Keratinocyte (primary cell): ENCODE data around the gene BCAM.

Experiments used
- EZH2 ChIP-seq: IDR thresholded peaks from one replicate; pipeline ENCODE4 v1.6.1; 2012; ENCODE audit warnings: inconsistent platforms, mild to moderate bottlenecking, low read length, moderate library complexity
- TF ChIP-seq, protein P1 (sequence below), 3 experiments: IDR thresholded peaks in 1 of 3; conservative IDR thresholded peaks in 1 of 3; optimal IDR thresholded peaks in 1 of 3; 2 replicates in 2 of 3; 3 replicates in 1 of 3; pipeline versions ENCODE3 to v1.5.1; 2011; ENCODE audit warnings: low read length in 3 of 3, mild to moderate bottlenecking in 3 of 3, moderate library complexity in 2 of 3, control low read depth in 1 of 3, inconsistent platforms in 1 of 3; ENCODE audit not compliant: insufficient read depth in 2 of 3; ENCODE audit errors: extremely low read depth in 1 of 3

DNA sequence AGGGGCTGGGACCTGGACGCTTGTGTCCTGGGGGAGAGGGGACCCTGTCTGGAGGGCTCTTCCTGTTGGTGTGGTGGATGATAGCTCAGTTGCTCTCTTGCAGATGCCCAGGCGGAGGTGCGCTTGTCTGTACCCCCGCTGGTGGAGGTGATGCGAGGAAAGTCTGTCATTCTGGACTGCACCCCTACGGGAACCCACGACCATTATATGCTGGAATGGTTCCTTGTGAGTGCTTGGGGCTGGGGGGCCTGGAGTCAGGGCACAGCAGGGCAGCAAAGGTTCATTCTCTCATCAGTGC lies 2.2 kb downstream of the BCAM start:
- TF ChIP-seq, protein P1, sequence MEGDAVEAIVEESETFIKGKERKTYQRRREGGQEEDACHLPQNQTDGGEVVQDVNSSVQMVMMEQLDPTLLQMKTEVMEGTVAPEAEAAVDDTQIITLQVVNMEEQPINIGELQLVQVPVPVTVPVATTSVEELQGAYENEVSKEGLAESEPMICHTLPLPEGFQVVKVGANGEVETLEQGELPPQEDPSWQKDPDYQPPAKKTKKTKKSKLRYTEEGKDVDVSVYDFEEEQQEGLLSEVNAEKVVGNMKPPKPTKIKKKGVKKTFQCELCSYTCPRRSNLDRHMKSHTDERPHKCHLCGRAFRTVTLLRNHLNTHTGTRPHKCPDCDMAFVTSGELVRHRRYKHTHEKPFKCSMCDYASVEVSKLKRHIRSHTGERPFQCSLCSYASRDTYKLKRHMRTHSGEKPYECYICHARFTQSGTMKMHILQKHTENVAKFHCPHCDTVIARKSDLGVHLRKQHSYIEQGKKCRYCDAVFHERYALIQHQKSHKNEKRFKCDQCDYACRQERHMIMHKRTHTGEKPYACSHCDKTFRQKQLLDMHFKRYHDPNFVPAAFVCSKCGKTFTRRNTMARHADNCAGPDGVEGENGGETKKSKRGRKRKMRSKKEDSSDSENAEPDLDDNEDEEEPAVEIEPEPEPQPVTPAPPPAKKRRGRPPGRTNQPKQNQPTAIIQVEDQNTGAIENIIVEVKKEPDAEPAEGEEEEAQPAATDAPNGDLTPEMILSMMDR (optimal IDR thresholded peaks at IDR 0.05 in 1 of 3, IDR thresholded peaks at IDR 0.05 in 1 of 3, conservative IDR thresholded peaks at IDR 0.05 in 1 of 3; ENCODE audit: extremely low read depth in 1 of 3, insufficient read depth in 2 of 3, low read length in 3 of 3): no peak
- no peak for TF ChIP-seq EZH2
